PC-3 (cell line): ENCODE measurements around the gene IQCF6. TPM values are rescaled to one million over a fixed set of nuclear protein-coding genes. Genes with fewer than 3 reads are reported as not detected.

Experiments
- ATAC-seq: fragments of 200-7000 bp; cut with Tn5 transposase; 2 replicates; pipeline ENCODE4 v1.9.1; 2020; ENCODE audit warnings: mild to moderate bottlenecking, moderate library complexity
- BruUV-seq: library from RNA; stranded (reverse); fragments of 400-500 nt; replicated peaks from 2 replicates; lab custom pipeline; 2021; lab: Mats Ljungman, UMichigan
- CTCF ChIA-PET: fragments of 300-600 bp; sonication (Branson Sonifier 250); formaldehyde crosslinking; loops from one replicate; lab custom pipeline; 2022; ENCODE audit warnings: antibody characterized with exemption; lab: Charles Lee
- POLR2A ChIA-PET: fragments of 300-600 bp; sonication (Branson Sonifier 250); formaldehyde crosslinking; loops from one replicate; lab custom pipeline; 2022; ENCODE audit warnings: antibody characterized with exemption; ENCODE audit not compliant: unreplicated experiment; lab: Charles Lee
- DNase-seq: peaks from one replicate; pipeline ENCODE4 v3.0.0-alpha.2; 2015
- H2AFZ ChIP-seq: fragments of 300-600 bp; sonication (generic); 2 replicates; pipeline ENCODE4 v1.6.0; 2016; ENCODE audit warnings: antibody characterized with exemption, low read length
- H3F3A ChIP-seq: fragments of 300-600 bp; sonication (generic); one replicate; pipeline ENCODE4 v1.6.0; 2017; ENCODE audit warnings: antibody characterized with exemption, low read length, control low read depth, mild to moderate bottlenecking; ENCODE audit not compliant: unreplicated experiment
- H3K27ac ChIP-seq: fragments of 300-600 bp; sonication (generic); 2 replicates; pipeline ENCODE4 v1.5.1; 2016; ENCODE audit warnings: mild to moderate bottlenecking, low read length
- H3K27me3 ChIP-seq: fragments of 300-600 bp; sonication (generic); 2 replicates; pipeline ENCODE4 v1.6.1; 2016; ENCODE audit warnings: low read length, mixed read lengths
- H3K36me3 ChIP-seq: fragments of 300-600 bp; sonication (generic); 2 replicates; pipeline ENCODE4 v1.6.1; 2016; ENCODE audit warnings: low read depth, mixed run types, low read length, mixed read lengths
- H3K4me1 ChIP-seq: fragments of 300-600 bp; sonication (generic); 2 replicates; pipeline ENCODE4 v1.5.1; 2016; ENCODE audit warnings: low read length; ENCODE audit not compliant: insufficient read depth
- H3K4me2 ChIP-seq: fragments of 300-600 bp; sonication (generic); 2 replicates; pipeline ENCODE4 v1.6.0; 2016; ENCODE audit warnings: low read length
- H3K4me3 ChIP-seq: fragments of 300-600 bp; sonication (generic); 2 replicates; pipeline ENCODE4 v1.5.1; 2016; ENCODE audit warnings: mild to moderate bottlenecking, low read length, mixed read lengths
- H3K79me2 ChIP-seq: fragments of 300-600 bp; sonication (generic); 2 replicates; pipeline ENCODE4 v1.6.1; 2017; ENCODE audit warnings: low read length, mixed read lengths
- H3K9ac ChIP-seq: fragments of 300-600 bp; sonication (generic); 2 replicates; pipeline ENCODE4 v1.6.0; 2016; ENCODE audit warnings: mild to moderate bottlenecking, low read length
- H3K9me2 ChIP-seq: fragments of 300-600 bp; sonication (generic); replicated peaks from 2 replicates; pipeline ENCODE4 v1.6.1; 2016; ENCODE audit warnings: mixed run types, low read length, mixed read lengths
- H3K9me3 ChIP-seq: fragments of 300-600 bp; sonication (generic); 2 replicates; pipeline ENCODE4 v1.6.1; 2016; ENCODE audit warnings: low read length, mixed read lengths
- H4K20me1 ChIP-seq: fragments of 300-600 bp; sonication (generic); 2 replicates; pipeline ENCODE4 v1.6.1; 2016; ENCODE audit warnings: low read length, mixed read lengths
- EZH2 ChIP-seq: fragments of 300-600 bp; sonication (generic); IDR thresholded peaks from one replicate; pipeline ENCODE4 v1.6.1; 2017; ENCODE audit warnings: antibody characterized with exemption, mild to moderate bottlenecking, low read length; ENCODE audit not compliant: unreplicated experiment
- EZH2phosphoT487 ChIP-seq: fragments of 300-600 bp; sonication (generic); IDR thresholded peaks from 2 replicates; pipeline ENCODE4 v1.6.1; 2018; ENCODE audit warnings: mild to moderate bottlenecking, antibody characterized with exemption, low read length, borderline replicate concordance
- intact Hi-C: fragments of 100-400 bp; cut with micrococcal nuclease; formaldehyde crosslinking; loops from 2 replicates; pipeline ENCODE4 v1.9.0; 2023
- total RNA-seq: library from RNA; depleted of rRNA; stranded (reverse); fragments of >200 nt; gene quantifications from 2 replicates; pipeline ENCODE4 v1.2.3, GENCODE V29; 2014; rRNA removed
- TF ChIP-seq, protein P1 (sequence below): fragments of 300-600 bp; sonication (generic); conservative IDR thresholded peaks from 2 replicates; pipeline ENCODE4 v1.5.1; 2017; ENCODE audit warnings: antibody characterized with exemption, low read depth, mild to moderate bottlenecking, low read length

IQCF6 gene
- total RNA-seq, 1 experiment from 2014 or later: not detected

DNA sequence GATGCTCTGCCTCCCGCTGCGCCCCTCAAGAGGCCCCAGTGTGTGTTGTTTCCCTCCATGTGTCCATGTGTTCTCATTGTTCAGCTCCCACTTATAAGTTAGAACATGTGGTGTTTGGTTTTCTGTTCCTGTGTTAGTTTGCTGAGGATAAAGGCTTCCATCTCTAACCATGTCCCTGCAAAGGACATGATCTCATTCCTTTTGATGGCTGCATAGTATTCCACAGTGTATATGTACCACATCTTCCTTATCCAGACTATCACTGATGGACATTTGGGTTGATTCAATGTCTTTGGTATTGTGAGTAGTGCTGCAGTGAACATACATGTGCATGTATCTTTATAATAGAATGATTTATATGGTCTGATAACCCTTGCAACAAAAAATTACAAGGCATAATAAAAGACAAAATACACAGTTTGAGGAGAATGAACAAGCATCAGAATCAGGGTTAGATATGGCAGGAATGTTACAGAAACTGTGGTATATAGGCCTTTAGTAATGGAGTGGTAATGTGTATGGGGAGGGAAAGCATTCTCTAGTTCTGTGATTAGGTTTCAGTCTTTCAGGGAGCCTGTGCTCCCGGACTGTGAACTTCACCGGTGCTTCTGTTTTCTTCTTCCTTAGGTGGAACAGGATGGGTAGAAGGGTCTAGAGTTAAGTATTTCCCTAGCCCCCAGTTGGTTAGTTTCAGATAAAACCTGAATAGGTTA lies 45.0 kb downstream of the IQCF6 start:
- ATAC-seq: no peak

DNA sequence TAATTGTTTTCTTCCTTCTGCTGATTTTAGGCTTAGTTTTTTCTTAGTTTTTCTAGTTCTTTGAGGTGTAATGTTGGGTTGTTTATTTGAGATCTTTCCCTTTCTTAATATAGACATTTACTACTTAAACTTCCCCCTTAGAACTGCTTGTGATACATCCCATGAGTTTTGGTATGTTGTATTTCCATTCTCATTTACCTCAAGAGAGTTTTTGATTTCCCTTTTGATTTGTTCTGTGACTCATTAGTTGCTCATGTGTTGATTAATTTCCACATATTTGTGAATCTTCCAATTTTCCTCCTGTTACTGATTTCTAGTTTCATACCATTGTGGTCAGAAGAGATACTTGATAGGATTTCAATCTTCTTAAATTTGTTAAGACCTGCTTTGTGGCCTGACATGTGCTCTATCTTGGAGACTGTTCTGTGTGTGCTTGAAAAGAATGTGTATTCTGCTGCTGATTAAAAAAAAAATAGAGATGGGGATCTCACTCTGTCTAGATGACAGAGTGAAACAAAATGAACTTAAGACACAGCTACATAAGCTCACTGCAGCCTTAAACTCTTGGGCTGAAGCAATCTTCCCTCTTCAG lies 49.9 kb downstream of the IQCF6 start:
- CTCF ChIA-PET: no interaction called here
- intact Hi-C loops: no loop called here
- H3K79me2 ChIP-seq: no peaks in the 10 kb centered on the region
- no TSS peak for BruUV-seq
- H3K4me1 ChIP-seq: no peaks in the 10 kb centered on the region
- H3K27ac ChIP-seq: no peak overlapping the region
- no peak overlapping the region for H2AFZ ChIP-seq
- peaks cover 16% of the 10 kb centered on the region; the same call in 1 of the 2 replicates for H3K27me3 ChIP-seq
- no peaks in the 10 kb centered on the region for H3F3A ChIP-seq
- POLR2A ChIA-PET: no interaction called here
- no peaks in the 10 kb centered on the region for H3K36me3 ChIP-seq
- H3K9me2 ChIP-seq: no peaks in the 10 kb centered on the region
- H4K20me1 ChIP-seq: no peaks in the 10 kb centered on the region
- ATAC-seq (no peak), DNase-seq (no peak)
- H3K4me2 ChIP-seq: no peak overlapping the region
- no peaks in the 10 kb centered on the region for H3K9me3 ChIP-seq
- H3K4me3 ChIP-seq: no peak overlapping the region
- no peak overlapping the region for H3K9ac ChIP-seq
- no peak for TF ChIP-seq EZH2
- TF ChIP-seq EZH2phosphoT487: no peak
- TF ChIP-seq, protein P1, sequence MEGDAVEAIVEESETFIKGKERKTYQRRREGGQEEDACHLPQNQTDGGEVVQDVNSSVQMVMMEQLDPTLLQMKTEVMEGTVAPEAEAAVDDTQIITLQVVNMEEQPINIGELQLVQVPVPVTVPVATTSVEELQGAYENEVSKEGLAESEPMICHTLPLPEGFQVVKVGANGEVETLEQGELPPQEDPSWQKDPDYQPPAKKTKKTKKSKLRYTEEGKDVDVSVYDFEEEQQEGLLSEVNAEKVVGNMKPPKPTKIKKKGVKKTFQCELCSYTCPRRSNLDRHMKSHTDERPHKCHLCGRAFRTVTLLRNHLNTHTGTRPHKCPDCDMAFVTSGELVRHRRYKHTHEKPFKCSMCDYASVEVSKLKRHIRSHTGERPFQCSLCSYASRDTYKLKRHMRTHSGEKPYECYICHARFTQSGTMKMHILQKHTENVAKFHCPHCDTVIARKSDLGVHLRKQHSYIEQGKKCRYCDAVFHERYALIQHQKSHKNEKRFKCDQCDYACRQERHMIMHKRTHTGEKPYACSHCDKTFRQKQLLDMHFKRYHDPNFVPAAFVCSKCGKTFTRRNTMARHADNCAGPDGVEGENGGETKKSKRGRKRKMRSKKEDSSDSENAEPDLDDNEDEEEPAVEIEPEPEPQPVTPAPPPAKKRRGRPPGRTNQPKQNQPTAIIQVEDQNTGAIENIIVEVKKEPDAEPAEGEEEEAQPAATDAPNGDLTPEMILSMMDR: no peak

More for the DNA sequence above, 45.0 kb downstream of the IQCF6 start:
- Histone ChIP-seq H3K4me2 (no peak overlapping the region), H3K27me3 (peaks cover 43% of the 10 kb centered on the region), H3K4me3 (no peak overlapping the region), H3K79me2 (no peaks in the 10 kb centered on the region), H3K9me2 (no peaks in the 10 kb centered on the region), H3K36me3 (no peaks in the 10 kb centered on the region), H3K9ac (no peak overlapping the region), H3F3A (no peaks in the 10 kb centered on the region), H2AFZ (no peak overlapping the region), H3K27ac (no peak overlapping the region), H3K4me1 (no peaks in the 10 kb centered on the region), H3K9me3 (no peaks in the 10 kb centered on the region), H4K20me1 (no peaks in the 10 kb centered on the region)
- CTCF ChIA-PET: no interaction called here
- no peak for DNase-seq
- POLR2A ChIA-PET: no interaction called here
- intact Hi-C loops: no loop called here
- TF ChIP-seq EZH2 (no peak), EZH2phosphoT487 (no peak)
- TF ChIP-seq, protein P1: no peak
- no TSS peak for BruUV-seq

Other genes starting within 250 kb of the IQCF6 start
- gene RAD54L2, start 240.5 kb downstream of the IQCF6 start, total RNA-seq: 14.3 and 17.7 TPM in 2 replicates
- gene TEX264, start 108.0 kb downstream of the IQCF6 start, total RNA-seq: 85.5 and 88.1 TPM in 2 replicates
- gene GRM2, start 72.2 kb downstream of the IQCF6 start, total RNA-seq: 0.07 and 0.17 TPM in 2 replicates
- gene IQCF2, start 82.4 kb upstream of the IQCF6 start, total RNA-seq: not detected in 2 replicates
- not detected in 2 replicates for gene IQCF5, start 96.4 kb upstream of the IQCF6 start, total RNA-seq
- 0.22 TPM in 1 of 2 replicates, not detected in the other for gene IQCF1, start 124.1 kb upstream of the IQCF6 start, total RNA-seq
- 95.0 and 112 TPM in 2 replicates for gene RRP9, start 162.7 kb upstream of the IQCF6 start, total RNA-seq
- gene PARP3, start 163.1 kb upstream of the IQCF6 start, total RNA-seq: 19.3 and 30.5 TPM in 2 replicates
- gene GPR62, start 176.1 kb upstream of the IQCF6 start, total RNA-seq: not detected in 2 replicates
- gene PCBP4, start 188.2 kb upstream of the IQCF6 start, total RNA-seq: 45.8 and 59.1 TPM in 2 replicates
- gene ABHD14B, start 194.8 kb upstream of the IQCF6 start, total RNA-seq: 49.6 and 53.8 TPM in 2 replicates
- gene ABHD14A, start 195.8 kb upstream of the IQCF6 start, total RNA-seq: 22.1 and 23.4 TPM in 2 replicates
- gene ACY1, start 204.3 kb upstream of the IQCF6 start, total RNA-seq: 71.3 and 113 TPM in 2 replicates
- 1,539 and 1,807 TPM in 2 replicates for gene RPL29, start 216.7 kb upstream of the IQCF6 start, total RNA-seq